HFFc6 (cell line): ENCODE measurements around the gene TMC4. TPM values are rescaled to one million over a fixed set of nuclear protein-coding genes. Genes with fewer than 3 reads are reported as not detected.
A peak's percentile ranks its signal among the peaks of the same experiment; 100 is the strongest.

Source experiments
- DNase-seq: peaks from one replicate; pipeline ENCODE4 v3.0.0-alpha.2; 2018
- H3K27ac Mint-ChIP-seq: 2 replicates; pipeline ENCODE4 v1.8.0; 2020; ENCODE audit warnings: mild to moderate bottlenecking, mixed read lengths
- H3K27me3 Mint-ChIP-seq: 2 replicates; pipeline ENCODE4 v1.8.0; 2021; ENCODE audit warnings: mild to moderate bottlenecking, moderate library complexity, mixed read lengths; ENCODE audit not compliant: insufficient read depth
- H3K36me3 Mint-ChIP-seq: 2 replicates; pipeline ENCODE4 v1.8.0; 2021; ENCODE audit warnings: low read depth, mixed read lengths
- H3K4me1 Mint-ChIP-seq: 2 replicates; pipeline ENCODE4 v1.8.0; 2020; ENCODE audit warnings: low read depth, mixed read lengths
- H3K4me3 Mint-ChIP-seq: 2 replicates; pipeline ENCODE4 v1.8.0; 2020; ENCODE audit warnings: mild to moderate bottlenecking, moderate library complexity, mixed read lengths
- H3K9me3 Mint-ChIP-seq: 2 replicates; pipeline ENCODE4 v1.8.0; 2020; ENCODE audit warnings: mild to moderate bottlenecking, mixed read lengths
- total RNA-seq, 6 experiments: library from RNA; stranded (reverse); fragmentation: NEBNext Ultra II Directional; extraction: Animal tissue kit (Norgen Biotek cat#: 25700); gene quantifications; 2 replicates in 1 of 6; 3 replicates in 5 of 6; pipeline ENCODE4 v1.2.3, GENCODE V29; 2021
- TF ChIP-seq, protein P1 (sequence below): fragments of 200-600 bp; sonication (generic); IDR thresholded peaks from 2 replicates; pipeline ENCODE4 v1.5.0; 2021; ENCODE audit warnings: antibody characterized with exemption, mild to moderate bottlenecking

TMC4 gene
- total RNA-seq, 6 experiments from 2014 or later = 0.43 to 0.70 (median 0.55) TPM

DNA sequence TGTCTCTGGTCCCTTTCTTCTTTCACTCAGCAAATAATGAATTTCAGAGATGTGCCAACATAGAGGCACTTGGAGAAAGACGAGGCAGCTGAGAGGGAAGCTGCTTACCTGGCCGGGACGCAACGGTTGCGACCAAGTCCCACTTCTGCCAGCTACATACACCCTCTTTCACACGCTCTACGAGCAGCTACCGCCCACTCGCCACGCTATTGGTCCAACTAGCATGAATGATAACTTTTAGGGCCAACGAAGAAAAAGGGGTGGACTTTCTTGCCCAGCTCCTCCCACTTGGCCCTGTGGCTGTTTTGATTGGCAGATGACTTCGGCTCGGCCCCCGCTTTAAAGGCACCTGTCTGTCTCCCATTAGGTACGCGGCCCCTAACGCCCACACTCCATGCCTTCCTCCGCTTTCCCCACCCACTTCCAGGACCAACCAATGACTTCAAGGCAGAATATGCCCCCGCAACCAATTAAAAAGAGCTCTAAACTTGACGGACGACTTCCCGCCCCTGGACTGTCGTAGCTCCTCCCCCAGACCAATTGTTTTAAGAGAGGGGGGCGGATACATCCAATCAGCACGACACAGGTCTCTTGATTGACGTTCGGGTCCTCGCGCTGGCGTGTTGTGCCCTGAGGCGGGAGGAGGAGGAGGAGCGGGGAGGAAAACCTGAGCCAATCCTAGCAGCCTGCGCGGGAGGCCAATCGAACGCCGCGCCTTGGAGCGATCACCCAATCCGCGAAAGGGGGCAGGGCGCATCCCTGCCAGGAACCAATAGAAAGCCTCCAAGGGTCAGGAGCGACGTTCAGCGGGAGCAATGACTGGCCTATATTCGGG lies 35.9 kb downstream of the TMC4 start:
- TF ChIP-seq, protein P1, sequence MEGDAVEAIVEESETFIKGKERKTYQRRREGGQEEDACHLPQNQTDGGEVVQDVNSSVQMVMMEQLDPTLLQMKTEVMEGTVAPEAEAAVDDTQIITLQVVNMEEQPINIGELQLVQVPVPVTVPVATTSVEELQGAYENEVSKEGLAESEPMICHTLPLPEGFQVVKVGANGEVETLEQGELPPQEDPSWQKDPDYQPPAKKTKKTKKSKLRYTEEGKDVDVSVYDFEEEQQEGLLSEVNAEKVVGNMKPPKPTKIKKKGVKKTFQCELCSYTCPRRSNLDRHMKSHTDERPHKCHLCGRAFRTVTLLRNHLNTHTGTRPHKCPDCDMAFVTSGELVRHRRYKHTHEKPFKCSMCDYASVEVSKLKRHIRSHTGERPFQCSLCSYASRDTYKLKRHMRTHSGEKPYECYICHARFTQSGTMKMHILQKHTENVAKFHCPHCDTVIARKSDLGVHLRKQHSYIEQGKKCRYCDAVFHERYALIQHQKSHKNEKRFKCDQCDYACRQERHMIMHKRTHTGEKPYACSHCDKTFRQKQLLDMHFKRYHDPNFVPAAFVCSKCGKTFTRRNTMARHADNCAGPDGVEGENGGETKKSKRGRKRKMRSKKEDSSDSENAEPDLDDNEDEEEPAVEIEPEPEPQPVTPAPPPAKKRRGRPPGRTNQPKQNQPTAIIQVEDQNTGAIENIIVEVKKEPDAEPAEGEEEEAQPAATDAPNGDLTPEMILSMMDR = no peak
- H3K4me3 Mint-ChIP-seq = peak overlapping the region; percentile 90
- H3K27ac Mint-ChIP-seq = peak overlapping the region; percentile 84
- DNase-seq = peak; percentile 100
- peaks cover 4% of the 10 kb centered on the region; the same call in 1 of the 2 replicates for H3K36me3 Mint-ChIP-seq
- H3K4me1 Mint-ChIP-seq = peaks cover 43% of the 10 kb centered on the region
- peaks cover 2% of the 10 kb centered on the region; the same call in 1 of the 2 replicates for H3K27me3 Mint-ChIP-seq
- H3K9me3 Mint-ChIP-seq = no peaks in the 10 kb centered on the region

DNA sequence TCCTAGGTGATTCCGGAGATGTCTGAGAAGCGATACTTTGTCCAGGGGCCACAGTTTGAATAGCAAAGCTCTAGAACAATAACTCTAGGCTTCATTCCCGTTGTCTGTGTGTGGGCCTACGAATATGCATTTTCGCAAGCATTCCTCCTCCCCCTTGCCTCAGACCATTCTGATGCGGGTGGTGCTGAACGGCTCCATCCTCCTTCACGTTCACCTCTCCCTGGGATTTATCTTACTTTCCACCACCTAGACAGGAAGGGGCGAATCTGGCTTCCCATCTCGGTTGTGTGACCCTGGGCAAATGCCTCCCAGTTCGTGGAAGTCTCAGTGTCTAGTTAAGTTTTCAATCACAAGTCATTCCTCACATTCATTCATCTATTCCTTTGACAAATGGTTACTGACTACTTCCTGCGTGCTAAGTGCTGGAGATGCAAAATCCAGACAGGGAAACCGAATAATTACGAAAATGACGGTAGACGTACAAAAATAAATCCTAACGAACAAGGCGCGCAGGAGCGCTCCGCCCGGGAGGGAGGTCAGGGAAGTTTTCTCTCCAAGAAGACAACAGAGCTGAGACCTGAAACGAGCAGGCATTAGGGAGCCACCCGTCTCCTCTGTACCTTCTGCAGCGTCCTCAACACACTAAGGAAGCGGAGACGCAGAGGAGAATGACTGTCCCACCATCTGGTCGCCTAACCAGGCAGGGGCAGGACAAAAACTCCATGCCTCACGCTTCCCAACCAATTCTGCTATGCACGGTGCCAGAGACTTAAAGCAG lies 36.7 kb downstream of the TMC4 start:
- H3K27ac Mint-ChIP-seq = peak overlapping the region; percentile 84
- no peaks in the 10 kb centered on the region; the same call in 1 of the 2 replicates for H3K27me3 Mint-ChIP-seq
- H3K9me3 Mint-ChIP-seq = no peaks in the 10 kb centered on the region
- H3K36me3 Mint-ChIP-seq = no peaks in the 10 kb centered on the region
- no peak for DNase-seq
- H3K4me3 Mint-ChIP-seq = peak overlapping the region; percentile 90
- TF ChIP-seq, protein P1 = no peak
- peaks cover 35% of the 10 kb centered on the region for H3K4me1 Mint-ChIP-seq

DNA sequence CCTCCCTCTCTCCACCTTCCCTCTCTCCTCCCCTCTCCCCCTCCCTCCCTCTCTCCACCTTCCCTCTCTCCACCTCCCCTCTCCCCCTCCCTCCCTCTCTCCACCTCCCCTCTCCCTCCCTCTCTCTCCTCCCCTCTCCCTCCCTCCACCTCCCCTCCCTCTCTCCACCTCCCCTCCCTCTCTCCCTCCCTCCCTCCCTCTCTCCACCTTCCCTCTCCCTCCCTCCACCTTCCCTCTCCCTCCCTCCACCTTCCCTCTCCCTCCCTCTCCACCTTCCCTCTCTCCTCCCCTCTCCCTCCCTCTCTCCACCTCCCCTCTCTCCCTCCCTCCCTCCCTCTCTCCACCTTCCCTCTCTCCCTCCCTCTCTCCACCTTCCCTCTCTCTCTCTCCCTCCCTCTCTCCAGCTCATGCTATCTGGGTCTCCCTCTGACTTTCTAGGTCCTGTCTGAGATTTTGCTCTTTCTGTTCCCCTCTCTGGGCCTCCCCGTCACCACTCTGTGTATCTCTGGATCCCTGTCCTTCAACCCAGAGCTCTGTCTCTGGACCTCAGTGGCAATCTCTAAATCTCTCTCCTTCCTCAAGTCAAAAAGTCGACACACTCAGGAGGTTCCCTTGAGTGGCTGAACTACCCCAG lies 38.9 kb downstream of the TMC4 start:
- no peak for DNase-seq
- H3K27me3 Mint-ChIP-seq = no peaks in the 10 kb centered on the region; the same call in 1 of the 2 replicates
- H3K27ac Mint-ChIP-seq = no peak overlapping the region
- peaks cover 15% of the 10 kb centered on the region for H3K4me1 Mint-ChIP-seq
- H3K36me3 Mint-ChIP-seq = no peaks in the 10 kb centered on the region
- H3K4me3 Mint-ChIP-seq = no peak overlapping the region
- TF ChIP-seq, protein P1 = no peak
- H3K9me3 Mint-ChIP-seq = no peaks in the 10 kb centered on the region

DNA sequence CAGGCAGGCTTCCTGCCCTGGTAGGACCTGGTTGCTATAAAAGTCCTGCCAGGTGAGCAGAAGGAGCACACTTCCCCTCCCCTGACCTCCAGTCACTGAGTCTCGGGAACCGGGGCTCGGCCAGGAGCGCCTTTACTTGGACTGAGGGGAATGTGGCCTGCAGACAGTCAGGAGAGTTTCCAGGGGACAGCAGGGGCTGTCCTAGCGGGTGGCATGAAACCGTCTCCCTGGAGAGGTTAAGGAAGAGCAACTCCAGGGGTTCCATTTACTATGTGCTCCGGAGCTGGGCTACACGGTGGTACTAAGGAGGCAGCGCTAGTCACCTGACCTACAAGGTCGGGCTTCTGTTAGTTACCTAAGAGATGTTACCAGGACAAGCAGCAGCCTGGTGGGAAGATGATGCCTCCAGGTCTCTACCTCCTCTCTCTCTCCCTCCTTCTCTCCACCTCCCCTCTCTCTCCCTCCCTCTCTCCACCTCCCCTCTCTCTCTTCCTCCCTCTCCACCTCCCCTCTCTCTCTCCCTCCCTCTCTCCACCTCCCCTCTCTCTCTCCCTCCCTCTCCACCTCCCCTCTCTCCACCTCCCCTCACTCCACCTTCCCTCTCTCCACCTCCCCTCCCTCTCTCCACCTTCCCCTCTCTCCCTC lies 39.5 kb downstream of the TMC4 start:
- no peak for DNase-seq
- H3K36me3 Mint-ChIP-seq = no peaks in the 10 kb centered on the region
- peaks cover 10% of the 10 kb centered on the region for H3K4me1 Mint-ChIP-seq
- no peaks in the 10 kb centered on the region; the same call in 1 of the 2 replicates for H3K27me3 Mint-ChIP-seq
- no peak overlapping the region for H3K27ac Mint-ChIP-seq
- H3K4me3 Mint-ChIP-seq = no peak overlapping the region
- H3K9me3 Mint-ChIP-seq = no peaks in the 10 kb centered on the region
- TF ChIP-seq, protein P1 = no peak

DNA sequence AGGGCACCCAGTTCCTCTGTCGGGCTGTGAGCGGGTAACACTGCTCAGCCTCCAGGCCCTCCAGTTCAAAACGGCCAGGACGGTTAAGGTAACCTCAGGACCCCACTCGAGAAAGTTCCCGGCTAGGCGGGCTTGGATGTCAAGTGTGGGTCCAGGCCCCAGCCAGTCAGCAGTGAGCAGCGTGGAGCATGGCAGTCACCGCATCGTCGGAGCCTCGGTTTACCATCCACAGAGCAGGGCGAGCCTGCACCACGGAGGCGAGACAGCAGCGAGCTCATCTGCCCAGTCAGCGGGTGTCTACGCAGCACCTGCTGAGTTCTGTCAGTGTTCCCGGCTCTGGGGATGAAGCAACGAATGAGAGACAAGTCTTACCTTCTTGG lies 43.4 kb downstream of the TMC4 start:
- Mint-ChIP-seq H3K27me3 (no peaks in the 10 kb centered on the region; the same call in none of the 2 replicates), H3K4me1 (no peaks in the 10 kb centered on the region), H3K27ac (no peak overlapping the region), H3K4me3 (no peak overlapping the region), H3K9me3 (no peaks in the 10 kb centered on the region), H3K36me3 (peaks cover 8% of the 10 kb centered on the region)
- TF ChIP-seq, protein P1 = no peak
- no peak for DNase-seq
